AG09309 (cell line): ENCODE measurements around the gene TBC1D23.
"Not testable (repeated sequence)": the region's sequence is repeated elsewhere in the genome, so short reads cannot be mapped to it uniquely, and the experiment has no call there.

Experiments
- DNase-seq: peaks from one replicate; pipeline ENCODE4 v3.0.0-alpha.2; 2010; ENCODE audit warnings: low read depth
- H3K4me3 ChIP-seq: 2 replicates; pipeline ENCODE4 v1.5.1; 2011; ENCODE audit warnings: mild to moderate bottlenecking, low read depth, low read length, moderate library complexity; ENCODE audit not compliant: control insufficient read depth
- CTCF ChIP-seq: IDR thresholded peaks from 2 replicates; pipeline ENCODE4 v1.5.1; 2011; ENCODE audit warnings: mild to moderate bottlenecking, low read depth, low read length, inconsistent platforms; ENCODE audit not compliant: insufficient read depth, control insufficient read depth; ENCODE audit errors: missing control alignments

TBC1D23 gene

DNA sequence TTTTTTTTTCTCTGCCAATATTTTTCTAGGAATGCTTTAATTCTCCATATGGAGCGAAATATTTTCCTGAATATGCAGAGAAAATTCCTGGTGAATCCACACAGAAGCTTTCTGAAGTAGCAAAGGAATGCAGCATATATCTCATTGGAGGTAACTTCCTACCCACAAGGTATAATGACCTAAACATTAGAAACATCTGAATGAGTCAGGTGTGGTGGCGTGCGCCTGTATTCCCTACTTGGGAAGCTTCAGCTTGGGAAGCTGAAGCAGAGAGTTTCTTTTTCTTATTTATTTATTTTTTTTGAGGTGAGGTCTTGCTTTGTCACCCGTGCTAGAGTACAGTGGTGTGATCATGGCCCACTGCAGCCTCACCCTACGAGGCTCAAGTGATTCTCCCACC is 79.0 kb downstream of the TBC1D23 start:
- no peak for TF ChIP-seq CTCF
- no peak for DNase-seq
- H3K4me3 ChIP-seq = no peak overlapping the region

- no peak overlapping the region for H3K4me3 ChIP-seq
- no peak for TF ChIP-seq CTCF
- DNase-seq = no peak
These were observed 79.7 kb downstream of the TBC1D23 start for GRCh38 chr3:100340527-100340926.

- TF ChIP-seq CTCF = no peak
- H3K4me3 ChIP-seq = no peak overlapping the region
These were observed 87.9 kb downstream of the TBC1D23 start for GRCh38 chr3:100348727-100349126.

GRCh38 chr3:100351770-100352169 is 91.0 kb downstream of the TBC1D23 start:
- DNase-seq, H3K4me3 ChIP-seq: not testable (repeated sequence)

More at GRCh38 chr3:100348727-100349126, 87.9 kb downstream of the TBC1D23 start:
- DNase-seq = no peak

- H3K4me3 ChIP-seq = no peak overlapping the region
- DNase-seq = no peak
- no peak for TF ChIP-seq CTCF
These were observed 91.8 kb downstream of the TBC1D23 start for GRCh38 chr3:100352296-100353231.

GRCh38 chr3:100354850-100355249 is 94.1 kb downstream of the TBC1D23 start:
- no peak for TF ChIP-seq CTCF
- no peak overlapping the region for H3K4me3 ChIP-seq
- DNase-seq = no peak

- no peak overlapping the region for H3K4me3 ChIP-seq
- no peak for TF ChIP-seq CTCF
- DNase-seq = no peak
These were observed 97.6 kb downstream of the TBC1D23 start for GRCh38 chr3:100358413-100358812.
